AG10803 (cell line): Measurements from ENCODE around the gene PRDX3.
A peak's percentile ranks its signal among the peaks of the same experiment; 100 is the strongest.

ENCODE experiments used
- DNase-seq: peaks from one replicate; pipeline ENCODE4 v3.0.0; 2010; ENCODE audit warnings: low read depth
- H3K4me3 ChIP-seq: 2 replicates; pipeline ENCODE4 v1.5.1; 2011; ENCODE audit warnings: mild to moderate bottlenecking, low read length, control low read depth
- TF ChIP-seq, protein P1 (sequence below): conservative IDR thresholded peaks from 2 replicates; pipeline ENCODE4 v1.5.1; 2011; ENCODE audit warnings: mild to moderate bottlenecking, low read length, control low read depth, inconsistent platforms

Gene PRDX3

DNA sequence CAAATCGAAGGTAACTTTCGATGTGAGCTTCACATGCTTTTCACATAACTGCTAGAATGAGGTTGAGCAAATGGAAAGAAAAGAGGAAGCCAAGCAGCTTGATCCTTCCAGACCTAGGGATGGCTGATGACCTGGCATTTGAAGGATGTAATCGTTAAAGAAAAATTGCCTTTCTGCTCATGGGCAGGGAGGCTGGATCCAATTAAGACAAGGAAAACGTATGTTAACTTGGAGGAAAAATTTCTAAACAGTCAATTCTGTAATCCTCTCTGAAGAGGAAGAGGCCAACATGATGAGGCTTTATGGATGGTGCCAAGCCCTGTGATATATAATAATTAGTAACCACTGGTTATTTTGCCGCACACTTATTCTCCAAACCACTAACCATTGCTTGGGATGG lies 41.3 kb upstream of the PRDX3 start:
- peak; percentile 93 for DNase-seq
- H3K4me3 ChIP-seq, result no peak overlapping the region
- TF ChIP-seq, protein P1, sequence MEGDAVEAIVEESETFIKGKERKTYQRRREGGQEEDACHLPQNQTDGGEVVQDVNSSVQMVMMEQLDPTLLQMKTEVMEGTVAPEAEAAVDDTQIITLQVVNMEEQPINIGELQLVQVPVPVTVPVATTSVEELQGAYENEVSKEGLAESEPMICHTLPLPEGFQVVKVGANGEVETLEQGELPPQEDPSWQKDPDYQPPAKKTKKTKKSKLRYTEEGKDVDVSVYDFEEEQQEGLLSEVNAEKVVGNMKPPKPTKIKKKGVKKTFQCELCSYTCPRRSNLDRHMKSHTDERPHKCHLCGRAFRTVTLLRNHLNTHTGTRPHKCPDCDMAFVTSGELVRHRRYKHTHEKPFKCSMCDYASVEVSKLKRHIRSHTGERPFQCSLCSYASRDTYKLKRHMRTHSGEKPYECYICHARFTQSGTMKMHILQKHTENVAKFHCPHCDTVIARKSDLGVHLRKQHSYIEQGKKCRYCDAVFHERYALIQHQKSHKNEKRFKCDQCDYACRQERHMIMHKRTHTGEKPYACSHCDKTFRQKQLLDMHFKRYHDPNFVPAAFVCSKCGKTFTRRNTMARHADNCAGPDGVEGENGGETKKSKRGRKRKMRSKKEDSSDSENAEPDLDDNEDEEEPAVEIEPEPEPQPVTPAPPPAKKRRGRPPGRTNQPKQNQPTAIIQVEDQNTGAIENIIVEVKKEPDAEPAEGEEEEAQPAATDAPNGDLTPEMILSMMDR, result no peak

DNA sequence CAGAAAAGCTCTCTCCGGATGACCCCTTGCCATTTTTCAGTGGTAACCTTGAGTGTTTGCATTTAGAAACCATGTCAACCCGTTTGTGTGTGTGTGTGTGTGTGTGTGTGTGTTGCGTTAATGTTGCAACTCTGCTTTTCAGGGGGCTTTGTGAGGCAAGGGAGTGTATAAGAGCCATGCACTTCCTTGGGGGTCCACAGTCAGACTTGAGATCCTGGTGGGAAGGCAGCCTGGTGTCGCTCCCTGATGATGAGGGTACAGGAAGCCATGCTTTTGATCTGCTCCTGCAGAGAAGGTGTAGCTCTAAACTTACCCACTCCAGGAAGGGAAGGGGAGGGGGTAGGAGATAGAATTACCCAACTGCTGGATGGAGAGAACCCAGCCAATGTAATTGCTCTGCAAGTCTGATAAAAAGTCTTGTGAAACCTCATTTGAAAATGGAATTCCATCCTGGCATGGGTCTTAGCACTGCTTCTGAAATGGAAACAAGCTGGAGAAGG lies 39.4 kb upstream of the PRDX3 start:
- TF ChIP-seq, protein P1, result no peak
- peak; percentile 76 for DNase-seq
- no peak overlapping the region for H3K4me3 ChIP-seq

DNA sequence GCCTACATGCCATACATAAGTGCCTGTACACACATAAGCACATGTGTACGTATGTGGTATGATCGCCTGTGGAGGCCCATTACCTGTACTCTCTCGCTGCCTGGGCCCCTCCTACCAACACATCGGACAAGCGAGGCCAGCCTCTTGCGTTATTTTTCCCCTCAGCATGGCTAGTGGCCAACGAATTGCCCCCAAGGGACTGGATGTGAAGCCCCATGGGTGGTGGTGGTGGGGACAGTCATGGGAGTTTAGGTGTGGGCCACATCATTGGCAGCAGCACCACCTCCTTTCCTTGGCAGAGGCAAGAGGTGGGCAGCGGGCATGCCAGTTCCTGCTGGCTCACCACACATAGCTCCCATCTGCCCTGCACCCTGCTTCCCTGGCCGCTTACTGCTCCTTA lies 38.8 kb upstream of the PRDX3 start:
- H3K4me3 ChIP-seq, result no peak overlapping the region
- TF ChIP-seq, protein P1, result no peak
- no peak for DNase-seq

DNA sequence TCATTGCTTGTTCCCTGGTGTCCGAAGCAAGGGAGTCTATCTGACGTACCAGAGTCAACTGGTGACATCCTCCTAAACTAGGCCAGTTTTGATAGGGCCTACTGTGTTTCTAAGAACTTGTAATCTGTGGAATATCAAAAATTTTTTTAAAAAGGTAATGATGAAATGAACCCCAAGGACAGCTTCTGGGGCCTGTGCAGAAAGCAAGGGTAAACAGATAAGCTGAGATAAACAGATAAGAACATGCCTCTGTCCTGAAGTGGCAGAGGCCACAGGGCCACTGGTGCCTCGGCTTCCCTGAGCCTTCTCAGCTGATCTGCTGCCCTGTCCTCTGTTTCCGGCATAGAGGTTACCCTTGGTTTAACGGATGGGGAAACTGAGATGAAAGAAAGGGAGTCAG lies 37.5 kb upstream of the PRDX3 start:
- no peak overlapping the region for H3K4me3 ChIP-seq

DNA sequence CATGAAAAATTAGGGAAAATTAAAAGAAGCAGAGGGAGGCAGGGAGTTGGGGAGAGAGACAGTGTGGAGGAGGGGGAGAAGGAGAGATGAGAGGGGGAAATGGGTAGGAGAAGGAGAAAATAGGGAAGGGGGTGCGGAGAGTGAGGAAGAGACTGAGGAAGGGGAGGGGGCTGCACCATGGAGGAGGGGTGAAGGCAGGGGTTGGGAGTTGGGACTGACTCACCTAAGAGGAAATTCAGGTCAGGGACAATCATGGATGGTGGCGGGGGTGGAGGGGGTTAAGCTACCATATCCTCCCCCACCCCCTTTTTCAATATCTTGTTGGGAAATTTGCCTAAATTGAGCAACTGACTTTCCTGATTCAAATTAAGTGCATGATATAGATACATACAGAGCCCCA lies 36.8 kb upstream of the PRDX3 start:
- TF ChIP-seq, protein P1, result no peak
- H3K4me3 ChIP-seq, result no peak overlapping the region

More for the DNA sequence above, 37.5 kb upstream of the PRDX3 start:
- DNase-seq, result no peak
- TF ChIP-seq, protein P1, result no peak

DNA sequence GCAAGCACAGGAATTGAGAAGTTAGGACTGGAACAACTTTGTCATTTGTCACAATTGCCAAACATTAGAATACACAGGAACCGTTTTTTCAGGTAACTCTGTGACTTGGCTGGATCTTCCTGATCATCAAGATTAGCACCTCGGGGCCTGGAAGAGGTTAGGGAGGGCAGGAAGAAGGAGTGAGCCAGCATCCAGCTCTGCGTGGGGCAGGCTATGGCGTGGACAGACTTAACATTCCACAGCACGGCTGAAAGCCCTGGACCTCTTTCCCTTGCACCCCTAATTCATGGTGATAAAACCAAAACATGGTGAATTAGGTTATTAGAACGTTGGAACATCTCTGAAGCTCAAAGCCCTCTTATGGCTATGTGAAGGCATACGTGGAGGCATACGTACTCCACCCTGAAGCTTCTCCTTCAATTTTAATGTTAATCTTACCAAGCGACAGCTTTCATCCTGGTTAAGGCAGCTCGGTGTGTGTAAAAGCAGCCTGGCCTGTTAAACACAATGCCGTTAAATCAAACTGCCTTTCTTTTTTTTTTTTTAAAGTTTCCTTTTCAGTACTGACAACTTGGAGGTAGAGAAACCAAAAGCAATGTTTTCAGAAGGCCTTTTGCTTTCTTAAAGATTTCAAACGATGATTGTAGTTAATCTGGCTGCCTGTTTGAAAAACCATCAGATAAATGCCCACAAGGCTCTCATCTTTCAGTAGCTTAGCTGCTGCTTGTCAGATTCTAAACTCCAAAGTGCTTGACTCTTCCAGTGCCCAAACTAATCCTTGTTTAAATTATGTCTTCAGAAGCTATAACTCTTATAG lies 33.2 kb upstream of the PRDX3 start:
- TF ChIP-seq, protein P1, result no peak
- DNase-seq, result no peak
- no peak overlapping the region for H3K4me3 ChIP-seq

More for the DNA sequence above, 36.8 kb upstream of the PRDX3 start:
- no peak for DNase-seq

DNA sequence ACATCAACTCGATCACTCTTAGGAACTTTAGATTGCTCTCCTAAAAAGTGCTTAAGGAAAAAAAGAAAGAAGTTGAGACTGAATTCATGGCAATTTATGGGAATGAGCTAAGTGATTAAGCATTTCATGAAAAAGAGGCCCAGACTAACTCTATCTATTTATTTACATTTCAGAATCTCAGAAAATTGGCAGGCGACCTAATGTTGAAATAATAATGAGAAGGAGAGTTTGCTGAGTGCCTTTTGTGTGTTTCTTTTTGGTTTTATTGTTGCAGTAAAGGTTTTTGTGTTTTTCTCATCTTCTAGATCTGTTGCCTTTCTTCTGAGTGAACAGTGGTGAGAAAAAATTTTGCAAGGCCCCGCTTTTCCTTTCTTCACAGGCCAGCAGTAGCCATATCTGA lies 32.6 kb upstream of the PRDX3 start:
- no peak overlapping the region for H3K4me3 ChIP-seq
- TF ChIP-seq, protein P1, result no peak
- peak; percentile 83 for DNase-seq
